Sigmoid colon (tissue), 7 donors: ENCODE measurements around the gene STARD3NL. TPM values are rescaled to one million over a fixed set of nuclear protein-coding genes. Genes with fewer than 3 reads are reported as not detected.
"Not testable (repeated sequence)": the region's sequence is repeated elsewhere in the genome, so short reads cannot be mapped to it uniquely, and the experiment has no call there.

Experiments
- DNase-seq: peaks from one replicate; pipeline ENCODE4 v3.0.0-alpha.2; 2019
- H3K27ac ChIP-seq, 4 donors: fragments of 200-600 bp; sonication (generic); one replicate each; pipeline ENCODE4 v1.5.1; 2016 to 2019; ENCODE audit warnings: mild to moderate bottlenecking in 1 of 4
- H3K27me3 ChIP-seq, 3 donors: fragments of 200-600 bp; sonication (generic); one replicate each; pipeline ENCODE4 v1.5.1; 2019; ENCODE audit warnings: mild to moderate bottlenecking in 1 of 3
- H3K36me3 ChIP-seq, 4 donors: fragments of 200-600 bp; sonication (generic); one replicate each; pipeline ENCODE4 v1.5.1; 2016 to 2019
- H3K4me1 ChIP-seq, 4 donors: fragments of 200-600 bp; sonication (generic); one replicate each; pipeline ENCODE4 v1.5.1; 2017 to 2019
- H3K4me3 ChIP-seq, 4 donors: fragments of 200-600 bp; sonication (generic); one replicate each; pipeline ENCODE4 v1.5.1; 2017 to 2019; ENCODE audit warnings: mild to moderate bottlenecking in 2 of 4, moderate library complexity in 1 of 4
- H3K9me3 ChIP-seq, 4 donors: fragments of 200-600 bp in 3 of 4; sonication (generic) in 3 of 4; one replicate each; pipeline versions ENCODE4 v1.5.1 to v1.6.1; 2013 to 2019
- CTCF ChIP-seq, 4 experiments: fragments of 450-650 bp in 3 of 4; fragments of 200-600 bp in 1 of 4; IDR thresholded peaks; one replicate each; pipeline ENCODE4 v1.5.1; 2016 to 2019; ENCODE audit warnings: antibody characterized with exemption in 4 of 4, mild to moderate bottlenecking in 3 of 4, moderate library complexity in 2 of 4
- EP300 ChIP-seq, 4 donors: sonication (generic); formaldehyde crosslinking; IDR thresholded peaks; one replicate each; pipeline ENCODE4 v1.6.1; 2017; ENCODE audit warnings: antibody characterized with exemption in 4 of 4
- POLR2A ChIP-seq, 2 donors: fragments of 450-650 bp; IDR thresholded peaks; one replicate each; pipeline ENCODE4 v1.6.1; 2016; ENCODE audit warnings: antibody characterized with exemption in 2 of 2, mild to moderate bottlenecking in 2 of 2, moderate library complexity in 2 of 2
- POLR2AphosphoS5 ChIP-seq, 4 donors: sonication (generic); formaldehyde crosslinking; IDR thresholded peaks; one replicate each; pipeline ENCODE4 v1.6.1; 2017; ENCODE audit warnings: antibody characterized with exemption in 4 of 4
- WGBS, 2 donors: extraction: QIAGEN DNeasy Blood & Tissue Kit; methylation state at CpG; one replicate each; pipeline ENCODE4 v1.1.7; 2013; 5-methylcytosine and 5-hydroxymethylcytosine counted together
- intact Hi-C: fragments of 100-400 bp; cut with DNase I; formaldehyde crosslinking; loops from one replicate; pipeline ENCODE4 v1.15.1; 2023
- polyA plus RNA-seq, 3 donors: library from polyadenylated mRNA; stranded (reverse); fragments of 200-250 nt; gene quantifications; one replicate each; pipeline ENCODE4 v1.2.3, GENCODE V29; 2013
- total RNA-seq, 4 donors: library from RNA; depleted of rRNA; stranded (reverse); fragments of >200 nt; gene quantifications; one replicate each; pipeline ENCODE4 v1.1.0, GENCODE V29; 2016
- donor health status: healthy with polysubstance abuse.
- donor health status: Bipolar disorder and iron deficiency.
- donor health status: healthy.

The STARD3NL gene
- total and polyA plus RNA-seq, 7 donors = 26.3 to 67.6 (median 36.0) TPM

DNA sequence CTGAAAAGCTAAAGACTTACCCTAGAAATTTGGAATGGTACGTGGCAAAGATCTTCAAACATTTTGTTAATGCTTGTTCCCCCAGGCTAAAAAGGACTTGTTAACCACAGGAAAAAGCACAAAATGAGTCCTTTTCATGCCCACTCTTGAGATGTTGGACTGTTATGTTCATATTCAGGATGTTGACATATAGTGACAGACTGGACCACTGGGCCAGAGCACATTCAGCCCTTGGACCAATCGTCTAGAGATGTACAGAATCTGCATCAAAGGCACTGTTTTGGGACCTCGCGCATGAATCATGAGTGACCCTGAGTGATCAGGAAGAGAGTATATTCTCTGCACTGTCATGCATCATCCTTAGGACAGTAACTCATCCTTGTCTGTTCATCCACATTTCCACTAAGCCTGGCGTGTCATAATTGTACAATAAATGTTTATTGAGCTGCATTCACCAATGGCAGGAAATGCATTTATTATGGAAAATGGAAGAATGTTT is 70.1 kb downstream of the STARD3NL start:
- H3K4me1 ChIP-seq = no peaks in the 10 kb centered on the region
- no peak for TF ChIP-seq EP300 (IDR thresholded peaks at IDR 0.05)
- no peak for TF ChIP-seq CTCF (IDR thresholded peaks at IDR 0.05)
- H3K36me3 ChIP-seq = no peaks in the 10 kb centered on the region
- no peaks in the 10 kb centered on the region for H3K9me3 ChIP-seq
- H3K27me3 ChIP-seq = no peaks in the 10 kb centered on the region
- intact Hi-C loops = no loop called here
- H3K4me3 ChIP-seq = no peak overlapping the region
- H3K27ac ChIP-seq = no peak overlapping the region
- DNase-seq = no peak
- 81 to 85% methylated on average over 5 of the region's 5 CpGs for WGBS, 2 donors

GRCh38 chr7:38249849-38250248 is 71.8 kb downstream of the STARD3NL start:
- H3K27me3 ChIP-seq, H3K9me3 ChIP-seq, H3K27ac ChIP-seq, H3K4me3 ChIP-seq, H3K36me3 ChIP-seq, H3K4me1 ChIP-seq, DNase-seq, intact Hi-C loops: not testable (repeated sequence)
- WGBS, 2 donors = 70 to 76% methylated on average over 3 of the region's 3 CpGs

DNA sequence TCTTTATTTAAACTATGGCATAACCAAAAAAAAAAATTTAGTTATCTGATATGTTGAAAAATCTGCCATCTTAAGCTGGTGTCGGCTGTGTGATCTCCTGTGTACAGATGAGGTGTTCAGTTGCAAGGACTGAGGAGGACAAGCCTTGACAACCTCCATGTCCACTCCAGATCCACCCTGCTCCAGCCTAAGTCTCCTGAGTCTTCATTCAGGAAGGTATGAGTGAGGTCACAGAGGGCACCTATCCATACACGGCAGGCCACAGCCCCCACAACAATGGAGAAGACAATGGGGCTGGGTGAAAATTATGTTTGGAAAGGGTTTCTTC is 79.3 kb downstream of the STARD3NL start:
- intact Hi-C loops = no loop called here
- Histone ChIP-seq H3K27me3 (no peaks in the 10 kb centered on the region), H3K4me1 (no peaks in the 10 kb centered on the region), H3K4me3 (no peak overlapping the region), H3K36me3 (no peaks in the 10 kb centered on the region), H3K27ac (no peak overlapping the region), H3K9me3 (no peaks in the 10 kb centered on the region)
- no peak for DNase-seq
- TF ChIP-seq POLR2A (IDR thresholded peaks at IDR 0.05) (no peak), EP300 (IDR thresholded peaks at IDR 0.05) (no peak), POLR2AphosphoS5 (IDR thresholded peaks at IDR 0.05) (no peak), CTCF (IDR thresholded peaks at IDR 0.05) (no peak)
- WGBS, 2 donors = 77 to 93% methylated on average over 2 of the region's 2 CpGs

DNA sequence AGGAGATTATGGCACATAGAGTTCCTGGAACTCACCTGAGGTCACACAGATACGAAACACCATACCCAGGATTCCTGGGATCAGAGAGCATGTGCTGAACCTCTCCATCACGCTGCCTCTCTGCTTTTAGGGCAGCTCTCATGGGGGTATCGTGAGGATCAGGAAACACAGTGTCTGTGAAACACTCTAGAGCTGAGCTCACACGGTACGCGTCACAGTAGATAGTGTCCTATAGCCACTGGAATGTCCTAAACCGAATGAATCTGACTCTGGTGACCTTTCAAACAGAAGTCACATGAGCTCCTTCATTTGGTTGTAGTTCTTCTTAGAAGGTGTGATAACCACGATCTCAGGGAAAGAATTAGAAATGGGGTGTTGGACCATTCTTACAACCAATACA is 81.1 kb downstream of the STARD3NL start:
- intact Hi-C loops, H3K36me3 ChIP-seq, H3K9me3 ChIP-seq, H3K4me1 ChIP-seq, DNase-seq, H3K4me3 ChIP-seq, H3K27me3 ChIP-seq, H3K27ac ChIP-seq: not testable (repeated sequence)
- WGBS, 2 donors = 89 to 92% methylated on average over 8 of the region's 8 CpGs

DNA sequence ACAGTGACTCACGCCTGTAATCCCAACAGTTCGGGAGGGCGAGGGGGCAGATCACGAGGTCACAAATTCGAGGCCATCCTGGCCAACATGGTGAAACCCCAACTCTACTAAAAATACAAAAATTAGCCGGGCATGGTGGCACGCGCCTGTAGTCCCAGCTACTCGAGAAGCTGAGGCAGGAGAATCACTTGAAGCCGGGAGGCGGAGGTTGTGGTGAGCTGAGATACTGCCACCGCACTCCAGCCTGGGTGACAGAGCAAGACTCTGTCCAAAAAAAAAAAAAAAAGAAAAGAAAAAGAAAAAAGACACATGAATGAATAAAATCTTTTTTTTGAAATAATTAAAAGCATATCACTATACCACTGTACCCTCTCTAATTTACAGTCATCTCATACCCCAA is 83.6 kb downstream of the STARD3NL start:
- H3K4me1 ChIP-seq, H3K27ac ChIP-seq, DNase-seq, H3K9me3 ChIP-seq, H3K36me3 ChIP-seq, intact Hi-C loops, H3K4me3 ChIP-seq, H3K27me3 ChIP-seq: not testable (repeated sequence)
- WGBS, 2 donors = 89 to 93% methylated on average over 12 of the region's 12 CpGs

- H3K4me1 ChIP-seq, H3K27ac ChIP-seq, H3K36me3 ChIP-seq, DNase-seq, H3K4me3 ChIP-seq, H3K27me3 ChIP-seq, intact Hi-C loops, H3K9me3 ChIP-seq: not testable (repeated sequence)
- 77 to 80% methylated on average over 2 of the region's 2 CpGs for WGBS, 2 donors
Measured at GRCh38 chr7:38262026-38262425, 84.0 kb downstream of the STARD3NL start.

DNA sequence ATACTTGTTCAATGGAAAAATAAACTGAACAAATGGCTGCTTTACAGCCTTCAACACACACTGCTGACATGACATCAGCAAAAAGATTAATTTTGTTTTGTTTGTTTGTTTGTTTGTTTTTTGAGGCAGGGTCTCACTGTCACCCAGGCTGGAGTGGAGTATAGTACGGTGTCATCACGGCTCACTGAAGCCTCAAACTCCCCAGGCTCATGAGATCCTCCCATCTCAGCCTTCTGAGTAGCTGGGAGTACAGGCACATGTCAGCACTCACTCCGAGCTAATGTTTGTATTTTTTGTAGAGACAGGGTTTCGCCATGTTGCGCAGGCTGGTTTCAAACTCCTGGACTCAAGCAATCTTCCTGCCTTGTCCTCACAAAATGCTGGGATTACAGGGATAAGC is 84.5 kb downstream of the STARD3NL start:
- H3K4me1 ChIP-seq = no peaks in the 10 kb centered on the region
- DNase-seq = no peak
- H3K4me3 ChIP-seq = no peak overlapping the region
- intact Hi-C loops = no loop called here
- no peaks in the 10 kb centered on the region for H3K9me3 ChIP-seq
- TF ChIP-seq POLR2A (IDR thresholded peaks at IDR 0.05) (no peak), EP300 (IDR thresholded peaks at IDR 0.05) (no peak), POLR2AphosphoS5 (IDR thresholded peaks at IDR 0.05) (no peak), CTCF (IDR thresholded peaks at IDR 0.05) (no peak)
- no peaks in the 10 kb centered on the region for H3K27me3 ChIP-seq
- 85 to 86% methylated on average over 5 of the region's 5 CpGs for WGBS, 2 donors
- no peak overlapping the region for H3K27ac ChIP-seq
- H3K36me3 ChIP-seq = no peaks in the 10 kb centered on the region

DNA sequence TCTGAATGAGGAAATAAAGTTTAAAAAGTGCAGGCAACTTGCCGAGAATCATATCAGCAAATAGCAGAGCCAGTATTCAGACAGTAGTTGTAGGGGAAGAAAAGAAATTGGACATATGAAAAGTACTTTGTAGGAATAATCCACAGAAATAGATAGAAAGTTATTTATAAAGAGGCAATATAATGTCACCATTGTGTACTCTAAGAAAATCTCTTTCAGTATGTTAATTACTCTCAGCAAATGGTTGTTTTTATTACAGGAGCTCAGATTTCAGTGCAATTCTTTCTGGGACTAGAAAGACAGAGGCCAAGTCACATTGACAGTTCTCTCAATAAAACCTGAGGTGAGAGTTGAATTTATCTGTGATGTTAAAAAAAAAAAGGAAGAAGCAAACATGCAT is 85.2 kb downstream of the STARD3NL start:
- H3K9me3 ChIP-seq, H3K4me3 ChIP-seq, H3K36me3 ChIP-seq, H3K4me1 ChIP-seq, intact Hi-C loops, H3K27ac ChIP-seq, DNase-seq, H3K27me3 ChIP-seq: not testable (repeated sequence)
- WGBS, 2 donors = 32 to 54% methylated on average over 1 of the region's 1 CpG

- intact Hi-C loops, H3K9me3 ChIP-seq, H3K4me3 ChIP-seq, DNase-seq, H3K27me3 ChIP-seq, H3K4me1 ChIP-seq, H3K27ac ChIP-seq, H3K36me3 ChIP-seq: not testable (repeated sequence)
- WGBS, 2 donors = 26 to 50% methylated on average over 1 of the region's 1 CpG
Measured at GRCh38 chr7:38264602-38265001, 86.6 kb downstream of the STARD3NL start.

- H3K27ac ChIP-seq, H3K27me3 ChIP-seq, H3K9me3 ChIP-seq, H3K4me1 ChIP-seq, DNase-seq, H3K36me3 ChIP-seq, intact Hi-C loops, H3K4me3 ChIP-seq: not testable (repeated sequence)
- WGBS, 2 donors = 73 to 87% methylated on average over 3 of the region's 3 CpGs
Measured at GRCh38 chr7:38265958-38266357, 87.9 kb downstream of the STARD3NL start.
